ENCODE data around the gene SH3PXD2A. TPM values are rescaled to one million over a fixed set of nuclear protein-coding genes. Genes with fewer than 3 reads are reported as not detected.

Gene SH3PXD2A
- total RNA-seq, 1 donor from 2014 or later = 30.3 TPM

DNA sequence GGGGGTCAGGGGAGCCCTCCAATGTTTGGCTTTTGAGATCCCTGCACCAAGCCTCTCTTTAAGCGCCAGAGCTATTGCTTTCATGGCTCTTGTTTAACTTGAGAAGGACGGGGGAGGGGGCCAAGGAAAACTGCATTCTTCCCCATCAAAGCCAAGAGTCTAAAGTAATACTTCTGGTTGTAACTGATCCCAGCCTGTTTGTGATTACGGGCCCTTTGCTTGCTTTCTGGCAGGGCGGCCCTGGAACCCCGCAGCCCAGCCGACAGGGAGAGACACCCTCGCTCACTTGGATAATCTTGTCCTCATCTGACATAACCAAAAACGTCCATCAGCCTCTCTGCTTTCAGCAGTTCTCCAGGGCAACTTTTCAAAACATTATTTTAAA is 207.1 kb downstream of the SH3PXD2A start:
- peaks cover 87 to 88% (median 88%) of the 10 kb centered on the region in 3 donors for H3K4me1 ChIP-seq (ENCODE audit: control insufficient read depth in 3 of 3, insufficient read depth in 3 of 3, low read length in 3 of 3)

DNA sequence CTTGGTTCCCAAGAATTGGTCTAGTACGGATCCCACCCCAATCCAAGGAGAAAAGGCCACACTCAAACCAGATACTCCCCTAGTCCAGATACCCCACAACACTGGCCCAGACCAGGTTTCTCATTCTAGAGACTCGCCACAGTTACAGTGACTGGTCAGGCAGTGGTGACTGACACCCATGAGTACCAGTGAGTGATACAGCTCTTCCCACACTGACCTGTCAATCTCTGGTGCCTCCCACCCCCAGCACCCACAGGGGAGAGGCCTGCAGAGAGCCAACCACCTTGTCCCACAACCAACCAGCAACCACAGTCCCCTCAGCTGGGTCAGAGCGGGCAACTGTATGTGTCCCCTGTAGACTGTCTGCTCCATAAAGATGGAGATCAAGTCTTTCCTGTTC is 209.1 kb downstream of the SH3PXD2A start:
- peaks cover 0 to 6% (median 0%) of the 10 kb centered on the region in 3 donors for H3K36me3 ChIP-seq (ENCODE audit: control insufficient read depth in 3 of 3, insufficient read depth in 3 of 3, low read length in 3 of 3)
- no peaks in the 10 kb centered on the region for H3K9me3 ChIP-seq (ENCODE audit: control insufficient read depth in 3 of 3, low read length in 3 of 3)
- H3K27me3 ChIP-seq (ENCODE audit: control insufficient read depth in 3 of 3, insufficient read depth in 3 of 3, low read length in 3 of 3) = no peaks in the 10 kb centered on the region
- peaks cover 72 to 75% (median 72%) of the 10 kb centered on the region in 3 donors for H3K4me1 ChIP-seq (ENCODE audit: control insufficient read depth in 3 of 3, insufficient read depth in 3 of 3, low read length in 3 of 3)
- no peak overlapping the region for H3K4me3 ChIP-seq (ENCODE audit: low read length in 3 of 3)
- peak overlapping the region; percentile 67 for H3K27ac ChIP-seq (ENCODE audit: low read depth, low read length)
- H3K9ac ChIP-seq (ENCODE audit: low read depth in 1 of 3, low read length in 3 of 3) = no peak overlapping the region

More for the DNA sequence above, 207.1 kb downstream of the SH3PXD2A start:
- no peaks in the 10 kb centered on the region for H3K27me3 ChIP-seq (ENCODE audit: control insufficient read depth in 3 of 3, insufficient read depth in 3 of 3, low read length in 3 of 3)
- H3K4me3 ChIP-seq (ENCODE audit: low read length in 3 of 3) = peak overlapping the region in 1 of 3 donors; percentile 5
- peak overlapping the region in 1 of 3 donors; percentile 19 for H3K9ac ChIP-seq (ENCODE audit: low read depth in 1 of 3, low read length in 3 of 3)
- peaks cover 0 to 6% (median 0%) of the 10 kb centered on the region in 3 donors for H3K36me3 ChIP-seq (ENCODE audit: control insufficient read depth in 3 of 3, insufficient read depth in 3 of 3, low read length in 3 of 3)
- no peaks in the 10 kb centered on the region for H3K9me3 ChIP-seq (ENCODE audit: control insufficient read depth in 3 of 3, low read length in 3 of 3)
- H3K27ac ChIP-seq (ENCODE audit: low read depth, low read length) = peak overlapping the region; percentile 85

GRCh38 chr10:103645141-103646054 is 210.0 kb downstream of the SH3PXD2A start:
- peak overlapping the region in 1 of 3 donors; percentile 11 for H3K9ac ChIP-seq (ENCODE audit: low read depth in 1 of 3, low read length in 3 of 3)
- peaks cover 72 to 75% (median 72%) of the 10 kb centered on the region in 3 donors for H3K4me1 ChIP-seq (ENCODE audit: control insufficient read depth in 3 of 3, insufficient read depth in 3 of 3, low read length in 3 of 3)
- no peaks in the 10 kb centered on the region for H3K27me3 ChIP-seq (ENCODE audit: control insufficient read depth in 3 of 3, insufficient read depth in 3 of 3, low read length in 3 of 3)
- H3K36me3 ChIP-seq (ENCODE audit: control insufficient read depth in 3 of 3, insufficient read depth in 3 of 3, low read length in 3 of 3) = peaks cover 0 to 6% (median 0%) of the 10 kb centered on the region in 3 donors
- H3K27ac ChIP-seq (ENCODE audit: low read depth, low read length) = peak overlapping the region; percentile 67
- H3K9me3 ChIP-seq (ENCODE audit: control insufficient read depth in 3 of 3, low read length in 3 of 3) = no peaks in the 10 kb centered on the region
- peak overlapping the region in 1 of 3 donors; percentile 22 for H3K4me3 ChIP-seq (ENCODE audit: low read length in 3 of 3)

GRCh38 chr10:103643381-103643780 is 212.0 kb downstream of the SH3PXD2A start:
- Histone ChIP-seq H3K27me3 (ENCODE audit: control insufficient read depth in 3 of 3, insufficient read depth in 3 of 3, low read length in 3 of 3) (no peaks in the 10 kb centered on the region), H3K9me3 (ENCODE audit: control insufficient read depth in 3 of 3, low read length in 3 of 3) (no peaks in the 10 kb centered on the region), H3K4me1 (ENCODE audit: control insufficient read depth in 3 of 3, insufficient read depth in 3 of 3, low read length in 3 of 3) (peaks cover 64 to 69% (median 65%) of the 10 kb centered on the region in 3 donors), H3K4me3 (ENCODE audit: low read length in 3 of 3) (no peak overlapping the region), H3K9ac (ENCODE audit: low read depth in 1 of 3, low read length in 3 of 3) (no peak overlapping the region), H3K27ac (ENCODE audit: low read depth, low read length) (no peak overlapping the region), H3K36me3 (ENCODE audit: control insufficient read depth in 3 of 3, insufficient read depth in 3 of 3, low read length in 3 of 3) (peaks cover 0 to 3% (median 0%) of the 10 kb centered on the region in 3 donors)

DNA sequence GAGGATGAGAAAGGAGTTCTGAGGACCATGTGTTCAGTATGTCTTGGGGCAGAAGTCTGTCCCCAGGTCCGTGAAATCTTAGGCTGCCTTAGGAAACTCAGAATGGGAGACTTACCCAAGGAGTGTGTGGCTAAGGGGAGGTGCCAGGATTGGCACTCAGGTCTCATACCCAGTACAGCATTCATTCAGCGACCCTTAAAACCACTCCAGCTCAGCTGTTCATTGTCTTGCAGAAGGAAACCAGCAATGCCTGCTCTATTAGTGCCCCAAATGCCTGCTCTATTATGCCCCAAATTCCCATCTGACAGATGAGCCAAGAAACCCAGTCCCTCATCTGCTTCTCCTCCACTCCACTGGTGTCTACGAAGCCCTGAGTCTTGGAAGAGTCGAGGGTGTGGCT is 214.1 kb downstream of the SH3PXD2A start:
- peaks cover 0 to 2% (median 0%) of the 10 kb centered on the region in 3 donors for H3K36me3 ChIP-seq (ENCODE audit: control insufficient read depth in 3 of 3, insufficient read depth in 3 of 3, low read length in 3 of 3)
- H3K9me3 ChIP-seq (ENCODE audit: control insufficient read depth in 3 of 3, low read length in 3 of 3) = no peaks in the 10 kb centered on the region
- no peak overlapping the region for H3K4me3 ChIP-seq (ENCODE audit: low read length in 3 of 3)
- peak overlapping the region; percentile 19 for H3K27ac ChIP-seq (ENCODE audit: low read depth, low read length)
- no peaks in the 10 kb centered on the region for H3K27me3 ChIP-seq (ENCODE audit: control insufficient read depth in 3 of 3, insufficient read depth in 3 of 3, low read length in 3 of 3)
- peaks cover 65 to 69% (median 65%) of the 10 kb centered on the region in 3 donors for H3K4me1 ChIP-seq (ENCODE audit: control insufficient read depth in 3 of 3, insufficient read depth in 3 of 3, low read length in 3 of 3)
- peak overlapping the region in 1 of 3 donors; percentile 1 for H3K9ac ChIP-seq (ENCODE audit: low read depth in 1 of 3, low read length in 3 of 3)

- Histone ChIP-seq H3K27me3 (ENCODE audit: control insufficient read depth in 3 of 3, insufficient read depth in 3 of 3, low read length in 3 of 3) (no peaks in the 10 kb centered on the region), H3K9ac (ENCODE audit: low read depth in 1 of 3, low read length in 3 of 3) (peak overlapping the region in 1 of 3 donors; percentile 1), H3K36me3 (ENCODE audit: control insufficient read depth in 3 of 3, insufficient read depth in 3 of 3, low read length in 3 of 3) (peaks cover 0 to 2% (median 0%) of the 10 kb centered on the region in 3 donors), H3K4me3 (ENCODE audit: low read length in 3 of 3) (peak overlapping the region in 1 of 3 donors; percentile 13), H3K9me3 (ENCODE audit: control insufficient read depth in 3 of 3, low read length in 3 of 3) (no peaks in the 10 kb centered on the region), H3K27ac (ENCODE audit: low read depth, low read length) (peak overlapping the region; percentile 19), H3K4me1 (ENCODE audit: control insufficient read depth in 3 of 3, insufficient read depth in 3 of 3, low read length in 3 of 3) (peaks cover 62 to 67% (median 63%) of the 10 kb centered on the region in 3 donors)
Measured at GRCh38 chr10:103640436-103641181, 214.8 kb downstream of the SH3PXD2A start.

- Histone ChIP-seq H3K36me3 (ENCODE audit: control insufficient read depth in 3 of 3, insufficient read depth in 3 of 3, low read length in 3 of 3) (peaks cover 0 to 6% (median 0%) of the 10 kb centered on the region in 3 donors), H3K27ac (ENCODE audit: low read depth, low read length) (no peak overlapping the region), H3K27me3 (ENCODE audit: control insufficient read depth in 3 of 3, insufficient read depth in 3 of 3, low read length in 3 of 3) (no peaks in the 10 kb centered on the region), H3K4me1 (ENCODE audit: control insufficient read depth in 3 of 3, insufficient read depth in 3 of 3, low read length in 3 of 3) (peaks cover 57 to 65% (median 61%) of the 10 kb centered on the region in 3 donors), H3K9me3 (ENCODE audit: control insufficient read depth in 3 of 3, low read length in 3 of 3) (no peaks in the 10 kb centered on the region), H3K4me3 (ENCODE audit: low read length in 3 of 3) (no peak overlapping the region), H3K9ac (ENCODE audit: low read depth in 1 of 3, low read length in 3 of 3) (no peak overlapping the region)
Measured at GRCh38 chr10:103638948-103639347, 216.4 kb downstream of the SH3PXD2A start.

- H3K4me1 ChIP-seq (ENCODE audit: control insufficient read depth in 3 of 3, insufficient read depth in 3 of 3, low read length in 3 of 3) = peaks cover 57 to 65% (median 61%) of the 10 kb centered on the region in 3 donors
- H3K36me3 ChIP-seq (ENCODE audit: control insufficient read depth in 3 of 3, insufficient read depth in 3 of 3, low read length in 3 of 3) = peaks cover 0 to 9% (median 0%) of the 10 kb centered on the region in 3 donors
- H3K9ac ChIP-seq (ENCODE audit: low read depth in 1 of 3, low read length in 3 of 3) = peak overlapping the region in 1 of 3 donors; percentile 66
- H3K9me3 ChIP-seq (ENCODE audit: control insufficient read depth in 3 of 3, low read length in 3 of 3) = no peaks in the 10 kb centered on the region
- H3K27ac ChIP-seq (ENCODE audit: low read depth, low read length) = peak overlapping the region; percentile 61
- H3K4me3 ChIP-seq (ENCODE audit: low read length in 3 of 3) = peak overlapping the region in 2 of 3 donors; percentile 15 to 35
- H3K27me3 ChIP-seq (ENCODE audit: control insufficient read depth in 3 of 3, insufficient read depth in 3 of 3, low read length in 3 of 3) = no peaks in the 10 kb centered on the region
Measured at GRCh38 chr10:103637927-103638557, 217.3 kb downstream of the SH3PXD2A start.

DNA sequence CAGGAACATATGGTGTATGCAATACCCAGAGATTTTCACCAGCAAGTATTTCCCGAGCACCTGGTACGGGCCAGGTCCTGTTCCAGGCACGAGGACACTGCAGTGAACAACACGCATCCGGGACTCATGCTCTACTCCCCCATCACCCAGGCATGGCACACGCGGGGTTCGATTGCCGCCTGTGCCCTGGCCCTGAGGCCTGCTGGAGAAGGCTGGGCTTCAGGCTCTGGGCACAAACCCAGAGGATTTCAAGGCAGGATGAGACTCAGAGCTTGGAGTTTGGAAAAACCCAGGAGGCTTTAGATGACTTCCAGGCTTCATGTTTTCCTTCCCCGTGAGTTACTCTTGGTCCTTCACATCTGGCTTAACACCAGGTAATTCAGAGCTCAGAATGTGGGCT is 218.4 kb downstream of the SH3PXD2A start:
- Histone ChIP-seq H3K4me1 (ENCODE audit: control insufficient read depth in 3 of 3, insufficient read depth in 3 of 3, low read length in 3 of 3) (peaks cover 57 to 65% (median 61%) of the 10 kb centered on the region in 3 donors), H3K9ac (ENCODE audit: low read depth in 1 of 3, low read length in 3 of 3) (peak overlapping the region in 1 of 3 donors; percentile 66)

More for the DNA sequence above, 218.4 kb downstream of the SH3PXD2A start:
- no peak overlapping the region for H3K4me3 ChIP-seq (ENCODE audit: low read length in 3 of 3)
- H3K9me3 ChIP-seq (ENCODE audit: control insufficient read depth in 3 of 3, low read length in 3 of 3) = no peaks in the 10 kb centered on the region
- no peak overlapping the region for H3K27ac ChIP-seq (ENCODE audit: low read depth, low read length)
- peaks cover 0 to 9% (median 4%) of the 10 kb centered on the region in 3 donors for H3K36me3 ChIP-seq (ENCODE audit: control insufficient read depth in 3 of 3, insufficient read depth in 3 of 3, low read length in 3 of 3)
- no peaks in the 10 kb centered on the region for H3K27me3 ChIP-seq (ENCODE audit: control insufficient read depth in 3 of 3, insufficient read depth in 3 of 3, low read length in 3 of 3)
